Measurements from ENCODE around the gene YLPM1. TPM values are rescaled to one million over a fixed set of nuclear protein-coding genes. Genes with fewer than 3 reads are reported as not detected.
A peak's percentile ranks its signal among the peaks of the same experiment; 100 is the strongest.

The YLPM1 gene
- total and polyA plus RNA-seq, 2 experiments from 2014 or later: 16.8 to 19.3 TPM

GRCh38 chr14:74846968-74847665 lies 84.0 kb downstream of the YLPM1 start:
- H3K9me3 ChIP-seq (ENCODE audit: low read depth): no peaks in the 10 kb centered on the region
- peak; percentile 85 for DNase-seq
- 12 to 32% methylated on average over 1 of the region's 1 CpG for WGBS, 2 experiments (ENCODE audit: low coverage in 1 of 2, low lambda C conversion rate in 2 of 2, missing lambda C conversion rate in 2 of 2)
- H3K4me3 ChIP-seq: peak overlapping the region; percentile 2; the same call in 1 of the 2 replicates
- H3K36me3 ChIP-seq (ENCODE audit: low read depth): no peaks in the 10 kb centered on the region
- H3K9me2 ChIP-seq (ENCODE audit: insufficient read depth): no peaks in the 10 kb centered on the region
- no peaks in the 10 kb centered on the region for H4K20me1 ChIP-seq (ENCODE audit: insufficient read depth)
- peak overlapping the region; percentile 51 for H3K27ac ChIP-seq
- in situ Hi-C loops (cut with MboI): no loop called here
- no peak overlapping the region for H3K9ac ChIP-seq
- H3K4me1 ChIP-seq (ENCODE audit: insufficient read depth): peaks cover 64% of the 10 kb centered on the region
- TF ChIP-seq EZH2phosphoT487 (IDR thresholded peaks at IDR 0.05; ENCODE audit: insufficient read depth, low read depth) (no peak), EZH2 (IDR thresholded peaks at IDR 0.05; ENCODE audit: insufficient read depth, poor library complexity, severe bottlenecking) (no peak)
- no peaks in the 10 kb centered on the region for H3K27me3 ChIP-seq (replicated peaks; ENCODE audit: insufficient read depth)
- H3K4me2 ChIP-seq (ENCODE audit: unreplicated experiment): peak overlapping the region; percentile 41
- no peaks in the 10 kb centered on the region for H3K79me2 ChIP-seq (ENCODE audit: insufficient read depth)
- H3F3A ChIP-seq (ENCODE audit: insufficient read depth): peaks cover 51% of the 10 kb centered on the region
- no peak overlapping the region for H2AFZ ChIP-seq

DNA sequence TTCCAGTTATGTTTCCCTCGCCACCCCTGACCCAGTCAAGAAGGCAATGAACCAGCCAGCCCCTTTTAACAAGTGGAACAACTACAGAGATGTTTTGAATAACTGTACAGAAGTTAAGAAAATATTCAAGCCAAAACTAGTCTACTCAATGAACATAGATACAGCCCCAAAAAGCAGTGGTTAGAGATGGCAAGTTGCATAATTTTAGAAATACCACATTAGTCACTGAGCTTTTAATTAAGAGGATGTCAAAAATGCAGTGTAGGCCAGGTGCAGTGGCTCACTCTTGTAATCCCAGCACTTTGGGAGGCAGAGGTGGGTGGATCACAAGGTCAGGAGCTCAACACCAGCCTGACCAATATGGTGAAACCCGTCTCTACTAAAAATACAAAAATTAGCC lies 85.7 kb downstream of the YLPM1 start:
- Histone ChIP-seq H3K9ac (no peak overlapping the region), H3K9me2 (ENCODE audit: insufficient read depth) (no peaks in the 10 kb centered on the region), H3K27me3 (replicated peaks; ENCODE audit: insufficient read depth) (no peaks in the 10 kb centered on the region), H3F3A (ENCODE audit: insufficient read depth) (peaks cover 54% of the 10 kb centered on the region), H2AFZ (no peak overlapping the region), H3K4me3 (no peak overlapping the region), H3K36me3 (ENCODE audit: low read depth) (no peaks in the 10 kb centered on the region), H3K9me3 (ENCODE audit: low read depth) (no peaks in the 10 kb centered on the region), H3K4me2 (ENCODE audit: unreplicated experiment) (no peak overlapping the region), H3K27ac (no peak overlapping the region), H3K79me2 (ENCODE audit: insufficient read depth) (no peaks in the 10 kb centered on the region), H3K4me1 (ENCODE audit: insufficient read depth) (peaks cover 66% of the 10 kb centered on the region), H4K20me1 (ENCODE audit: insufficient read depth) (no peaks in the 10 kb centered on the region)
- 46 to 63% methylated on average over 2 of the region's 2 CpGs for WGBS, 2 experiments (ENCODE audit: low coverage in 1 of 2, low lambda C conversion rate in 2 of 2, missing lambda C conversion rate in 2 of 2)
- TF ChIP-seq EZH2 (IDR thresholded peaks at IDR 0.05; ENCODE audit: insufficient read depth, poor library complexity, severe bottlenecking) (no peak), EZH2phosphoT487 (IDR thresholded peaks at IDR 0.05; ENCODE audit: insufficient read depth, low read depth) (no peak)
- in situ Hi-C loops (cut with MboI): no loop called here
- DNase-seq: peak; percentile 46

GRCh38 chr14:74852922-74853530 lies 89.9 kb downstream of the YLPM1 start:
- Histone ChIP-seq H3K9me3 (ENCODE audit: low read depth) (no peaks in the 10 kb centered on the region), H3K27ac (peak overlapping the region; percentile 60), H3K27me3 (replicated peaks; ENCODE audit: insufficient read depth) (no peaks in the 10 kb centered on the region), H3K9ac (peak overlapping the region; percentile 2; the same call in 1 of the 2 replicates), H2AFZ (peak overlapping the region; percentile 7; the same call in 1 of the 2 replicates), H3K4me2 (ENCODE audit: unreplicated experiment) (peak overlapping the region; percentile 67), H3K9me2 (ENCODE audit: insufficient read depth) (no peaks in the 10 kb centered on the region), H3K79me2 (ENCODE audit: insufficient read depth) (no peaks in the 10 kb centered on the region), H3F3A (ENCODE audit: insufficient read depth) (peaks cover 34% of the 10 kb centered on the region), H3K4me1 (ENCODE audit: insufficient read depth) (peaks cover 40% of the 10 kb centered on the region), H3K36me3 (ENCODE audit: low read depth) (no peaks in the 10 kb centered on the region), H3K4me3 (peak overlapping the region; percentile 45), H4K20me1 (ENCODE audit: insufficient read depth) (no peaks in the 10 kb centered on the region)
- no peak for TF ChIP-seq EZH2 (IDR thresholded peaks at IDR 0.05; ENCODE audit: insufficient read depth, poor library complexity, severe bottlenecking)
- no peak for TF ChIP-seq EZH2phosphoT487 (IDR thresholded peaks at IDR 0.05; ENCODE audit: insufficient read depth, low read depth)
- in situ Hi-C loops (cut with MboI): no loop called here
- DNase-seq: peak; percentile 82
- WGBS, 2 experiments (ENCODE audit: low coverage in 1 of 2, low lambda C conversion rate in 2 of 2, missing lambda C conversion rate in 2 of 2): 0 to 4% methylated on average over 2 of the region's 2 CpGs

DNA sequence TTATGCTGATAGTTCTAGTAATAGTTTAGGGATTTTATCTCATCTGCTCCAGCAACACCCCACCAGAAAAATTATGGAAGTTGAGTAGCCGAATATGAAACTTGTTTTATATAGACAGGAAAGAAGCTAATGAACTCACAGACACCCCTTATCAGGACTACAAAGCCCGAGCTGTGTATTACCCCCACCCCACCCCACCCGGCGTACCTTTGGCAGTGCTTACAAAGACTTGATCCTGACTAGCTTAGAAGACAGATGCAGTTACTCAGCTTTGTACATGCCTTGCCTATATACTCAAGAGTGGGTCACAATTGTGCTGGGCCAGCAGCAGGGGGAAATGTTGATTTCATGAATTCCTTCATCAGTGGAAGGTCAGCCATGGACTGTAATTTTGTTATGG lies 90.5 kb downstream of the YLPM1 start:
- peak overlapping the region; percentile 60 for H3K27ac ChIP-seq
- H3K9me2 ChIP-seq (ENCODE audit: insufficient read depth): no peaks in the 10 kb centered on the region
- H4K20me1 ChIP-seq (ENCODE audit: insufficient read depth): no peaks in the 10 kb centered on the region
- peak overlapping the region; percentile 45 for H3K4me3 ChIP-seq
- WGBS, 2 experiments (ENCODE audit: low coverage in 1 of 2, low lambda C conversion rate in 2 of 2, missing lambda C conversion rate in 2 of 2): 8 to 11% methylated on average over 3 to 4 of the region's 4 CpGs
- peak; percentile 39 for DNase-seq
- no peaks in the 10 kb centered on the region for H3K36me3 ChIP-seq (ENCODE audit: low read depth)
- no peak overlapping the region for H3K9ac ChIP-seq
- peaks cover 36% of the 10 kb centered on the region for H3F3A ChIP-seq (ENCODE audit: insufficient read depth)
- H2AFZ ChIP-seq: no peak overlapping the region
- H3K27me3 ChIP-seq (replicated peaks; ENCODE audit: insufficient read depth): no peaks in the 10 kb centered on the region
- no peaks in the 10 kb centered on the region for H3K9me3 ChIP-seq (ENCODE audit: low read depth)
- in situ Hi-C loops (cut with MboI): no loop called here
- H3K4me1 ChIP-seq (ENCODE audit: insufficient read depth): peaks cover 40% of the 10 kb centered on the region
- H3K4me2 ChIP-seq (ENCODE audit: unreplicated experiment): peak overlapping the region; percentile 67
- TF ChIP-seq EZH2 (IDR thresholded peaks at IDR 0.05; ENCODE audit: insufficient read depth, poor library complexity, severe bottlenecking): no peak
- TF ChIP-seq EZH2phosphoT487 (IDR thresholded peaks at IDR 0.05; ENCODE audit: insufficient read depth, low read depth): no peak
- H3K79me2 ChIP-seq (ENCODE audit: insufficient read depth): no peaks in the 10 kb centered on the region

All from GM23248 (cell line).